ENCODE measurements around the gene RUNX1.
"Not testable (repeated sequence)": the region's sequence is repeated elsewhere in the genome, so short reads cannot be mapped to it uniquely, and the experiment has no call there.

RUNX1 gene

GRCh38 chr21:34817821-34818661 lies 231.1 kb downstream of the RUNX1 start:
- no peak for FAIRE-seq

- no peak for FAIRE-seq
These were observed 233.0 kb downstream of the RUNX1 start for GRCh38 chr21:34815831-34816705.

GRCh38 chr21:34814529-34814951 lies 234.6 kb downstream of the RUNX1 start:
- FAIRE-seq = no peak

GRCh38 chr21:34813266-34813894 lies 235.7 kb downstream of the RUNX1 start:
- no peak for FAIRE-seq

- FAIRE-seq = no peak
These were observed 236.4 kb downstream of the RUNX1 start for GRCh38 chr21:34812504-34813265.

- FAIRE-seq = no peak
These were observed 237.7 kb downstream of the RUNX1 start for GRCh38 chr21:34811368-34811767.

GRCh38 chr21:34810786-34811185 lies 238.3 kb downstream of the RUNX1 start:
- no peak for FAIRE-seq

- FAIRE-seq = no peak
These were observed 239.3 kb downstream of the RUNX1 start for GRCh38 chr21:34809822-34810221.

GRCh38 chr21:34808569-34809204 lies 240.4 kb downstream of the RUNX1 start:
- no peak for FAIRE-seq

- FAIRE-seq = no peak
These were observed 241.1 kb downstream of the RUNX1 start for GRCh38 chr21:34807881-34808568.

GRCh38 chr21:34807146-34807880 lies 241.8 kb downstream of the RUNX1 start:
- FAIRE-seq = no peak

- no peak for FAIRE-seq
These were observed 242.7 kb downstream of the RUNX1 start for GRCh38 chr21:34806423-34806822.

- FAIRE-seq = no peak
These were observed 243.9 kb downstream of the RUNX1 start for GRCh38 chr21:34805157-34805556.

GRCh38 chr21:34804584-34804983 lies 244.5 kb downstream of the RUNX1 start:
- not testable (repeated sequence) for FAIRE-seq

GRCh38 chr21:34803782-34804370 lies 245.2 kb downstream of the RUNX1 start:
- no peak for FAIRE-seq

GRCh38 chr21:34802180-34802899 lies 246.8 kb downstream of the RUNX1 start:
- no peak for FAIRE-seq

- FAIRE-seq = no peak
These were observed 247.5 kb downstream of the RUNX1 start for GRCh38 chr21:34801519-34802132.

- FAIRE-seq = no peak
These were observed 248.1 kb downstream of the RUNX1 start for GRCh38 chr21:34800797-34801518.
